WTC11 (cell line): Measurements from ENCODE around the gene RTP3.

Source experiments
- ATF2 ChIP-seq: sonication (generic); formaldehyde crosslinking; IDR thresholded peaks from 2 replicates; pipeline ENCODE4 v1.8.1; 2022; ENCODE audit warnings: low read depth, missing genetic modification reagents, borderline replicate concordance
- CTCF ChIP-seq: fragments of 200-600 bp; IDR thresholded peaks from 2 replicates; pipeline ENCODE4 v1.8.0; 2022; ENCODE audit warnings: antibody characterized with exemption
- E2F4 ChIP-seq: sonication (generic); formaldehyde crosslinking; IDR thresholded peaks from 2 replicates; pipeline ENCODE4 v1.8.1; 2022; ENCODE audit warnings: low read depth, mild to moderate bottlenecking, moderate library complexity, missing genetic modification reagents, borderline replicate concordance
- JUN ChIP-seq: sonication (generic); formaldehyde crosslinking; IDR thresholded peaks from 2 replicates; pipeline ENCODE4 v1.8.0; 2023; ENCODE audit warnings: mild to moderate bottlenecking, missing genetic modification reagents
- NFE2L1 ChIP-seq: sonication (generic); formaldehyde crosslinking; IDR thresholded peaks from 2 replicates; pipeline ENCODE4 v1.8.1; 2023; ENCODE audit warnings: missing genetic modification reagents
- NFYB ChIP-seq: sonication (generic); formaldehyde crosslinking; conservative IDR thresholded peaks from 2 replicates; pipeline ENCODE4 v1.8.0; 2022; ENCODE audit warnings: low read depth, missing genetic modification reagents
- USF2 ChIP-seq: sonication (generic); formaldehyde crosslinking; IDR thresholded peaks from 2 replicates; pipeline ENCODE4 v1.8.1; 2023; ENCODE audit warnings: mild to moderate bottlenecking, missing genetic modification reagents, moderate library complexity
- ZNF671 ChIP-seq: fragments of 250-450 bp; sonication (Bioruptor Pico); IDR thresholded peaks from 2 replicates; pipeline ENCODE4 v1.8.0; 2021; ENCODE audit warnings: mild to moderate bottlenecking

GRCh38 chr3:46500656-46501635 is 3.2 kb downstream of the RTP3 start:
- TF ChIP-seq ATF2 (CRISPR knock-in tag) (no peak), CTCF (no peak), JUN (no peak), E2F4 (no peak), NFE2L1 (CRISPR knock-in tag) (no peak), USF2 (no peak), ZNF671 (CRISPR knock-in tag) (no peak), NFYB (CRISPR knock-in tag) (no peak)
